HL-60 (cell line): ENCODE measurements around the gene DGCR8.

ENCODE experiments used
- GABPA ChIP-seq: IDR thresholded peaks from 2 replicates; pipeline ENCODE4 v1.6.1; 2012; ENCODE audit warnings: low read depth
- POLR2AphosphoS5 ChIP-seq: IDR thresholded peaks from 2 replicates; pipeline ENCODE4 v1.6.1; 2012; ENCODE audit warnings: low read depth
- SPI1 ChIP-seq: IDR thresholded peaks from 2 replicates; pipeline ENCODE4 v1.6.1; 2012; ENCODE audit warnings: low read depth, mild to moderate bottlenecking, borderline replicate concordance
- TF ChIP-seq, protein P1 (sequence below): IDR thresholded peaks from one replicate; pipeline ENCODE4 v1.5.1; 2011; ENCODE audit warnings: low read length, control low read depth, inconsistent platforms; ENCODE audit not compliant: insufficient read depth
- TF ChIP-seq, protein P2 (sequence below): IDR thresholded peaks from 2 replicates; pipeline ENCODE4 v1.6.1; 2012; ENCODE audit warnings: low read depth; ENCODE audit not compliant: insufficient replicate concordance

DNA sequence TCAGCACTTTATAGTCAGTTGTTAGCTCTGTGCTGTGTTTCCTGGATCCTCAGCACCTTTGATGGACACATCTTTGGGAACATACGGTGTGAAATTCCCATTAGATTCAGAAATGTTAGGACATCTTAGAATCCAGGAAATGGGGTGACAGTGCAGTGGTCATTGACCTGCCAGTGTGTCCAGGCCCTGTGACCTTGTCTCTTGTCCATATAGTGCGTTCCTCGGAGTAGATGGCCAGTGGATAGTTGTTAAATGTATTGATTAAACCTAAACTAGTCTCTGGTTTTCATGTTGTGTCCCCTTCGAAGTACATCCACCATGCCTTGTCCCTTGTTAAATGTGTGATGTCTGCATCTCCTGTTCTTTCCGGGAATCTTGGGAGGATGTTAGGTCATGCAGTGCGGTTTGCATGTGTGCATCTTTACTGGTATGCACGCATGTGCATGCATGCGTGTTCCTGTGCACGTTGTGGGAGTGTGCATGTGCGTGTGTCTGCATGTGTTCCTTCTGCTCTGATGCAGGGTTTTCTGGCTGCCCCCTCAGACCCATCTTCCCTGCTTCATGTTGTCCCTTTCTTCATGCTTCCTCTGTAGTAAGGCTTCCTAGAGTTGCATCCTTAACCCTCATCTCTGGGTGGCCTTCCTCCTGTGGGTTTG is 4.0 kb downstream of the DGCR8 start:
- TF ChIP-seq, protein P1, sequence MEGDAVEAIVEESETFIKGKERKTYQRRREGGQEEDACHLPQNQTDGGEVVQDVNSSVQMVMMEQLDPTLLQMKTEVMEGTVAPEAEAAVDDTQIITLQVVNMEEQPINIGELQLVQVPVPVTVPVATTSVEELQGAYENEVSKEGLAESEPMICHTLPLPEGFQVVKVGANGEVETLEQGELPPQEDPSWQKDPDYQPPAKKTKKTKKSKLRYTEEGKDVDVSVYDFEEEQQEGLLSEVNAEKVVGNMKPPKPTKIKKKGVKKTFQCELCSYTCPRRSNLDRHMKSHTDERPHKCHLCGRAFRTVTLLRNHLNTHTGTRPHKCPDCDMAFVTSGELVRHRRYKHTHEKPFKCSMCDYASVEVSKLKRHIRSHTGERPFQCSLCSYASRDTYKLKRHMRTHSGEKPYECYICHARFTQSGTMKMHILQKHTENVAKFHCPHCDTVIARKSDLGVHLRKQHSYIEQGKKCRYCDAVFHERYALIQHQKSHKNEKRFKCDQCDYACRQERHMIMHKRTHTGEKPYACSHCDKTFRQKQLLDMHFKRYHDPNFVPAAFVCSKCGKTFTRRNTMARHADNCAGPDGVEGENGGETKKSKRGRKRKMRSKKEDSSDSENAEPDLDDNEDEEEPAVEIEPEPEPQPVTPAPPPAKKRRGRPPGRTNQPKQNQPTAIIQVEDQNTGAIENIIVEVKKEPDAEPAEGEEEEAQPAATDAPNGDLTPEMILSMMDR, result no peak
- TF ChIP-seq POLR2AphosphoS5 (no peak), GABPA (no peak), SPI1 (no peak)
- TF ChIP-seq, protein P2, sequence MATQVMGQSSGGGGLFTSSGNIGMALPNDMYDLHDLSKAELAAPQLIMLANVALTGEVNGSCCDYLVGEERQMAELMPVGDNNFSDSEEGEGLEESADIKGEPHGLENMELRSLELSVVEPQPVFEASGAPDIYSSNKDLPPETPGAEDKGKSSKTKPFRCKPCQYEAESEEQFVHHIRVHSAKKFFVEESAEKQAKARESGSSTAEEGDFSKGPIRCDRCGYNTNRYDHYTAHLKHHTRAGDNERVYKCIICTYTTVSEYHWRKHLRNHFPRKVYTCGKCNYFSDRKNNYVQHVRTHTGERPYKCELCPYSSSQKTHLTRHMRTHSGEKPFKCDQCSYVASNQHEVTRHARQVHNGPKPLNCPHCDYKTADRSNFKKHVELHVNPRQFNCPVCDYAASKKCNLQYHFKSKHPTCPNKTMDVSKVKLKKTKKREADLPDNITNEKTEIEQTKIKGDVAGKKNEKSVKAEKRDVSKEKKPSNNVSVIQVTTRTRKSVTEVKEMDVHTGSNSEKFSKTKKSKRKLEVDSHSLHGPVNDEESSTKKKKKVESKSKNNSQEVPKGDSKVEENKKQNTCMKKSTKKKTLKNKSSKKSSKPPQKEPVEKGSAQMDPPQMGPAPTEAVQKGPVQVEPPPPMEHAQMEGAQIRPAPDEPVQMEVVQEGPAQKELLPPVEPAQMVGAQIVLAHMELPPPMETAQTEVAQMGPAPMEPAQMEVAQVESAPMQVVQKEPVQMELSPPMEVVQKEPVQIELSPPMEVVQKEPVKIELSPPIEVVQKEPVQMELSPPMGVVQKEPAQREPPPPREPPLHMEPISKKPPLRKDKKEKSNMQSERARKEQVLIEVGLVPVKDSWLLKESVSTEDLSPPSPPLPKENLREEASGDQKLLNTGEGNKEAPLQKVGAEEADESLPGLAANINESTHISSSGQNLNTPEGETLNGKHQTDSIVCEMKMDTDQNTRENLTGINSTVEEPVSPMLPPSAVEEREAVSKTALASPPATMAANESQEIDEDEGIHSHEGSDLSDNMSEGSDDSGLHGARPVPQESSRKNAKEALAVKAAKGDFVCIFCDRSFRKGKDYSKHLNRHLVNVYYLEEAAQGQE, result no peak
